Measurements from ENCODE around the gene KANK3. TPM values are rescaled to one million over a fixed set of nuclear protein-coding genes. Genes with fewer than 3 reads are reported as not detected.

The KANK3 gene
- total and polyA plus RNA-seq, 10 of the 15 experiments (the other 5 are each of a cell fraction or from before 2014, with no cell fraction given): 0.03 to 0.93 (median 0.22) TPM; not detected in 1

DNA sequence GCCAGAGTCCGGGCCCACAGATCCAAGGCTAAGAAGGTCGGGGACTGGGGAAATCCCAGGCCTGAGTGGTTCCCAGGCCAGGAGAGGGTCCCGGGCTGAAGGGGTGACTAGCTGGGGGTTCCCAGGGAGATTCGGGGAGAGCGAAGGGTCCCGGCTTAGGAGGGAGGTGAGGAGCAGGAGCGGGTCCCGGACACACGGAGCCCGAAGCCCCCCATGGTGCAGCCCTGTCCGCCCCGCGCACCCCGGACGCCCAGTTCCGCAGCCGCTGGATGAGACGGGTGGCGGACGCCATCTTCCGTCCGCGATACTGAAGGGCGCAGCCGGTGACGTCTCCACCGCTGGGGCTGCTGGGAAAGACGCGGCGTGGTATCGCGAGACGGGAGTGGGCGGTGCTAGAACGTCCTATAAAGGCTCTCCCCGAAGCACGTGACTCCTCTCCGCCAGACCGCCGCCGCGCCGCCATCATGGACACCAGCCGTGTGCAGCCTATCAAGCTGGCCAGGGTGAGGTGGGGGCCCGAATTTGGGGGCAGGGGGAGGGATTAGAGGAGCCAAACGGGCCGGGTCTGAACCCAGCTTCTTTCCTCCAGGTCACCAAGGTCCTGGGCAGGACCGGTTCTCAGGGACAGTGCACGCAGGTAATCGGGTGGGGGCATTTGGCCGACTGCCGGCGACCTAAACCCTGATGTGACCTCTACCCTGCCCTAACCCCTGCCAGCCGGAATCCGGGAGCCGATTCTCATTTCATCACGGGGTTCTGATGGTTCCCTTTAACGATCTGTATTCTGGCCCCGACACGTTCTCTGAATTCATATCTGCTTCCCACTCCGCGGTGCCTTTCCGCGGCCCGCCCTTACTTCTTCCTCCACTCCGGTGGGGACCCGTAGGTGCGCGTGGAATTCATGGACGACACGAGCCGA lies 21.7 kb downstream of the KANK3 start, which contains the start of the genes NDUFA7 and RPS28 (continued):
- TF ChIP-seq, protein P1, sequence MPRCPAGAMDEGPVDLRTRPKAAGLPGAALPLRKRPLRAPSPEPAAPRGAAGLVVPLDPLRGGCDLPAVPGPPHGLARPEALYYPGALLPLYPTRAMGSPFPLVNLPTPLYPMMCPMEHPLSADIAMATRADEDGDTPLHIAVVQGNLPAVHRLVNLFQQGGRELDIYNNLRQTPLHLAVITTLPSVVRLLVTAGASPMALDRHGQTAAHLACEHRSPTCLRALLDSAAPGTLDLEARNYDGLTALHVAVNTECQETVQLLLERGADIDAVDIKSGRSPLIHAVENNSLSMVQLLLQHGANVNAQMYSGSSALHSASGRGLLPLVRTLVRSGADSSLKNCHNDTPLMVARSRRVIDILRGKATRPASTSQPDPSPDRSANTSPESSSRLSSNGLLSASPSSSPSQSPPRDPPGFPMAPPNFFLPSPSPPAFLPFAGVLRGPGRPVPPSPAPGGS (IDR thresholded peaks at IDR 0.05; ENCODE audit: borderline replicate concordance, insufficient read depth, low read depth, low read length, poor library complexity, severe bottlenecking): peak; percentile 19
- TF ChIP-seq HDAC6 (IDR thresholded peaks at IDR 0.05; ENCODE audit: unreplicated experiment) (no peak), BMI1 (IDR thresholded peaks at IDR 0.05; ENCODE audit: borderline replicate concordance) (no peak), EP300 (IDR thresholded peaks at IDR 0.05; ENCODE audit: borderline replicate concordance in 1 of 2, control insufficient read depth in 1 of 2, low read depth in 2 of 2, low read length in 2 of 2) (no peak), FOXK2 (IDR thresholded peaks at IDR 0.05) (no peak), PAX8 (IDR thresholded peaks at IDR 0.05) (no peak), SIX5 (IDR thresholded peaks at IDR 0.05; ENCODE audit: low read depth, low read length, severe bottlenecking) (peak; percentile 61), POLR2AphosphoS2 (IDR thresholded peaks at IDR 0.05; ENCODE audit: low read depth, low read length) (peak; percentile 89), CHD2 (IDR thresholded peaks at IDR 0.05; ENCODE audit: borderline replicate concordance, low read depth, low read length) (peak; percentile 99), MTA2 (IDR thresholded peaks at IDR 0.05; ENCODE audit: low read depth) (no peak), CBFB (IDR thresholded peaks at IDR 0.05; ENCODE audit: low read depth) (peak; percentile 99), SPI1 (IDR thresholded peaks at IDR 0.05; ENCODE audit: borderline replicate concordance, insufficient read depth, low read depth, low read length) (peak; percentile 67; the same call in 1 of the 2 replicates), IRF4 (IDR thresholded peaks at IDR 0.05; ENCODE audit: low read depth, low read length) (no peak), SMC3 (IDR thresholded peaks at IDR 0.05; ENCODE audit: borderline replicate concordance, low read length) (peak; percentile 41; the same call in 1 of the 2 replicates), NFYA (IDR thresholded peaks at IDR 0.05; ENCODE audit: borderline replicate concordance, low read depth, low read length) (no peak)
- TF ChIP-seq, protein P2, sequence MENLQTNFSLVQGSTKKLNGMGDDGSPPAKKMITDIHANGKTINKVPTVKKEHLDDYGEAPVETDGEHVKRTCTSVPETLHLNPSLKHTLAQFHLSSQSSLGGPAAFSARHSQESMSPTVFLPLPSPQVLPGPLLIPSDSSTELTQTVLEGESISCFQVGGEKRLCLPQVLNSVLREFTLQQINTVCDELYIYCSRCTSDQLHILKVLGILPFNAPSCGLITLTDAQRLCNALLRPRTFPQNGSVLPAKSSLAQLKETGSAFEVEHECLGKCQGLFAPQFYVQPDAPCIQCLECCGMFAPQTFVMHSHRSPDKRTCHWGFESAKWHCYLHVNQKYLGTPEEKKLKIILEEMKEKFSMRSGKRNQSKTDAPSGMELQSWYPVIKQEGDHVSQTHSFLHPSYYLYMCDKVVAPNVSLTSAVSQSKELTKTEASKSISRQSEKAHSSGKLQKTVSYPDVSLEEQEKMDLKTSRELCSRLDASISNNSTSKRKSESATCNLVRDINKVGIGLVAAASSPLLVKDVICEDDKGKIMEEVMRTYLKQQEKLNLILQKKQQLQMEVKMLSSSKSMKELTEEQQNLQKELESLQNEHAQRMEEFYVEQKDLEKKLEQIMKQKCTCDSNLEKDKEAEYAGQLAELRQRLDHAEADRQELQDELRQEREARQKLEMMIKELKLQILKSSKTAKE (IDR thresholded peaks at IDR 0.05; ENCODE audit: low read depth, poor library complexity, severe bottlenecking): no peak
- TF ChIP-seq, protein P3, sequence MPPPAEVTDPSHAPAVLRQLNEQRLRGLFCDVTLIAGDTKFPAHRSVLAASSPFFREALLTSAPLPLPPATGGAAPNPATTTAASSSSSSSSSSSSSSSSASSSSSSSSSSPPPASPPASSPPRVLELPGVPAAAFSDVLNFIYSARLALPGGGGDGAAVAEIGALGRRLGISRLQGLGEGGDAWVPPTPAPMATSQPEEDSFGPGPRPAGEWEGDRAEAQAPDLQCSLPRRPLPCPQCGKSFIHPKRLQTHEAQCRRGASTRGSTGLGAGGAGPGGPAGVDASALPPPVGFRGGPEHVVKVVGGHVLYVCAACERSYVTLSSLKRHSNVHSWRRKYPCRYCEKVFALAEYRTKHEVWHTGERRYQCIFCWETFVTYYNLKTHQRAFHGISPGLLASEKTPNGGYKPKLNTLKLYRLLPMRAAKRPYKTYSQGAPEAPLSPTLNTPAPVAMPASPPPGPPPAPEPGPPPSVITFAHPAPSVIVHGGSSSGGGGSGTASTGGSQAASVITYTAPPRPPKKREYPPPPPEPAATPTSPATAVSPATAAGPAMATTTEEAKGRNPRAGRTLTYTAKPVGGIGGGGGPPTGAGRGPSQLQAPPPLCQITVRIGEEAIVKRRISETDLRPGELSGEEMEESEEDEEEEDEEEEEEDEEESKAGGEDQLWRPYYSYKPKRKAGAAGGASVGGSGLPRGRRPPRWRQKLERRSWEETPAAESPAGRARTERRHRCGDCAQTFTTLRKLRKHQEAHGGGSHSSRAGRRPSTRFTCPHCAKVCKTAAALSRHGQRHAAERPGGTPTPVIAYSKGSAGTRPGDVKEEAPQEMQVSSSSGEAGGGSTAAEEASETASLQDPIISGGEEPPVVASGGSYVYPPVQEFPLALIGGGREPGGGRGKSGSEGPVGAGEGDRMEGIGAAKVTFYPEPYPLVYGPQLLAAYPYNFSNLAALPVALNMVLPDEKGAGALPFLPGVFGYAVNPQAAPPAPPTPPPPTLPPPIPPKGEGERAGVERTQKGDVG (CRISPR knock-in tag; IDR thresholded peaks at IDR 0.05): no peak
- TF ChIP-seq, protein P4, sequence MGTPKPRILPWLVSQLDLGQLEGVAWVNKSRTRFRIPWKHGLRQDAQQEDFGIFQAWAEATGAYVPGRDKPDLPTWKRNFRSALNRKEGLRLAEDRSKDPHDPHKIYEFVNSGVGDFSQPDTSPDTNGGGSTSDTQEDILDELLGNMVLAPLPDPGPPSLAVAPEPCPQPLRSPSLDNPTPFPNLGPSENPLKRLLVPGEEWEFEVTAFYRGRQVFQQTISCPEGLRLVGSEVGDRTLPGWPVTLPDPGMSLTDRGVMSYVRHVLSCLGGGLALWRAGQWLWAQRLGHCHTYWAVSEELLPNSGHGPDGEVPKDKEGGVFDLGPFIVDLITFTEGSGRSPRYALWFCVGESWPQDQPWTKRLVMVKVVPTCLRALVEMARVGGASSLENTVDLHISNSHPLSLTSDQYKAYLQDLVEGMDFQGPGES (IDR thresholded peaks at IDR 0.05): no peak
- TF ChIP-seq, protein P5, sequence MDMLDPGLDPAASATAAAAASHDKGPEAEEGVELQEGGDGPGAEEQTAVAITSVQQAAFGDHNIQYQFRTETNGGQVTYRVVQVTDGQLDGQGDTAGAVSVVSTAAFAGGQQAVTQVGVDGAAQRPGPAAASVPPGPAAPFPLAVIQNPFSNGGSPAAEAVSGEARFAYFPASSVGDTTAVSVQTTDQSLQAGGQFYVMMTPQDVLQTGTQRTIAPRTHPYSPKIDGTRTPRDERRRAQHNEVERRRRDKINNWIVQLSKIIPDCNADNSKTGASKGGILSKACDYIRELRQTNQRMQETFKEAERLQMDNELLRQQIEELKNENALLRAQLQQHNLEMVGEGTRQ (IDR thresholded peaks at IDR 0.05; ENCODE audit: borderline replicate concordance, low read depth, low read length): peak; percentile 67

Measured in GM12878 (cell line).